Measurements from ENCODE around the gene CCDC177.

The CCDC177 gene
- long read RNA-seq, donor 1: 0 reads
- long read RNA-seq, donor 2: 0 reads
- long read RNA-seq, donor 3: 0 reads
- long read RNA-seq, donor 4: 0 reads
- long read RNA-seq, donor 5: 0 reads
- long read RNA-seq, donor 6: 0 reads
- long read RNA-seq, donor 7: 0 reads
- long read RNA-seq, donor 8: 0 reads

GRCh38 chr14:69574263-69574953, at the start of gene CCDC177:
TSS of gene CCDC177 (minus strand) at chr14:69574871. CDS start at chr14:69573622, 1,249 bp downstream.
- peak; percentile 85 for DNase-seq

- DNase-seq: no peak
These were observed 49.5 kb upstream of the CCDC177 start for GRCh38 chr14:69624136-69624535.

GRCh38 chr14:69620981-69621380, 46.3 kb upstream of the CCDC177 start:
- no peak for DNase-seq

GRCh38 chr14:69620211-69620611, 45.5 kb upstream of the CCDC177 start:
- DNase-seq: no peak

GRCh38 chr14:69619012-69619411, 44.3 kb upstream of the CCDC177 start:
- no peak for DNase-seq

GRCh38 chr14:69617796-69618195, 43.1 kb upstream of the CCDC177 start:
- DNase-seq: no peak

- no peak for DNase-seq
These were observed 41.7 kb upstream of the CCDC177 start for GRCh38 chr14:69616408-69616773.

GRCh38 chr14:69615496-69616407, 41.1 kb upstream of the CCDC177 start:
- no peak for DNase-seq

GRCh38 chr14:69615121-69615495, 40.4 kb upstream of the CCDC177 start:
- DNase-seq: no peak

- no peak for DNase-seq
These were observed 39.9 kb upstream of the CCDC177 start for GRCh38 chr14:69614592-69614991.

- DNase-seq: no peak
These were observed 38.8 kb upstream of the CCDC177 start for GRCh38 chr14:69613312-69614073.

- DNase-seq: no peak
These were observed 38.1 kb upstream of the CCDC177 start for GRCh38 chr14:69612783-69613130.

- DNase-seq: peak; percentile 80
These were observed 37.5 kb upstream of the CCDC177 start for GRCh38 chr14:69612014-69612782.

- peak; percentile 88 for DNase-seq
These were observed 36.7 kb upstream of the CCDC177 start, which contains the start of gene SUSD6 for GRCh38 chr14:69611172-69612013. TSS of gene SUSD6 (plus strand) at chr14:69611596. CDS start at chr14:69658593, 46,997 bp downstream.

- DNase-seq: no peak
These were observed 36.2 kb upstream of the CCDC177 start for GRCh38 chr14:69610874-69611171.

GRCh38 chr14:69610020-69610873, 35.6 kb upstream of the CCDC177 start:
- DNase-seq: no peak

- no peak for DNase-seq
These were observed 31.9 kb upstream of the CCDC177 start for GRCh38 chr14:69606258-69607184.

GRCh38 chr14:69605738-69606137, 31.1 kb upstream of the CCDC177 start:
- DNase-seq: no peak
